Measurements from ENCODE around the gene IL18BP. TPM values are rescaled to one million over a fixed set of nuclear protein-coding genes. Genes with fewer than 3 reads are reported as not detected.

Gene IL18BP
- total and polyA plus RNA-seq, 2 of the 13 experiments (the other 11 are each of a cell fraction or from before 2014, with no cell fraction given): 4.1 to 12.8 TPM

DNA sequence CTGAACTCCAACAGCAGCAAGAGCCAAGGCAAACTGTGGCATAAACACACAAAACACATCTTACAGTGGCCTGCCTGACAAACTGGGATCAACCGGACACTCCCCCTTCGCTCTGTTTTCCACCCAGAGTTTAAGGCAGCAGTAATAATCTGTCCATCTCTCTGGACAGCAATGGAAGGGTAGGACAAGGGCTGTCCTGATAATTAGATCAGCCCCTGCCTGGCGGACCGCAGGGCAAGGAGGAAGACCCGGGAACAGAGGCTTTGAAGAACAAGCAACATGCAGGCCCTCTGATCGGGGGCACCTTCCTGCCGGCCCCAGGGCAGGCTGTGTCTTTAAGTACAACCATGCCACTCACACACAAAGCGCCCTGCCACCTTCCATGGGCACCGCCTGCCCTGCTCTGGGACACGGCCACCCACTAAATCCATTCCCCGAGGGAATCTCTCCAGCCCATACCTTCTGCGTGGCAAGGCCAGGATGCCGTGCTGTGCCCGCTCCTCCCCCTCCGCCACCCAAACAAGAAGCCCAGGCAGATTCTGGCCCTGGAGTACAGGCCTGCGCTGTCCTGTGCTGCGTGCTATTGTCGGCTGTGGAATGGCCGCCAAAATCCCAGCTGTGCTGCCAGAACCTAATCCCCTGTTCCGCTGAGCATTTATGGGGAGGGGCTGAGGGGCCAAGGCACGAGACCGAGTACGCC, 42.8 kb downstream of the IL18BP start (continued):
- 0 out of 2 replicates have a peak, but pooled peaks have one; percentile 14 for TF ChIP-seq ZNF646 (CRISPR knock-in tag; IDR thresholded peaks at IDR 0.05)
- TF ChIP-seq KLF16 (CRISPR knock-in tag; IDR thresholded peaks at IDR 0.05): peak in 1 of 2 experiments; percentile 24; a peak in 1 of 4 replicates
- peak; percentile 72 for TF ChIP-seq ZNF121 (CRISPR knock-in tag; IDR thresholded peaks at IDR 0.05)
- no peak for TF ChIP-seq ZNF34 (CRISPR knock-in tag; IDR thresholded peaks at IDR 0.05; ENCODE audit: borderline replicate concordance)
- TF ChIP-seq, protein P1, sequence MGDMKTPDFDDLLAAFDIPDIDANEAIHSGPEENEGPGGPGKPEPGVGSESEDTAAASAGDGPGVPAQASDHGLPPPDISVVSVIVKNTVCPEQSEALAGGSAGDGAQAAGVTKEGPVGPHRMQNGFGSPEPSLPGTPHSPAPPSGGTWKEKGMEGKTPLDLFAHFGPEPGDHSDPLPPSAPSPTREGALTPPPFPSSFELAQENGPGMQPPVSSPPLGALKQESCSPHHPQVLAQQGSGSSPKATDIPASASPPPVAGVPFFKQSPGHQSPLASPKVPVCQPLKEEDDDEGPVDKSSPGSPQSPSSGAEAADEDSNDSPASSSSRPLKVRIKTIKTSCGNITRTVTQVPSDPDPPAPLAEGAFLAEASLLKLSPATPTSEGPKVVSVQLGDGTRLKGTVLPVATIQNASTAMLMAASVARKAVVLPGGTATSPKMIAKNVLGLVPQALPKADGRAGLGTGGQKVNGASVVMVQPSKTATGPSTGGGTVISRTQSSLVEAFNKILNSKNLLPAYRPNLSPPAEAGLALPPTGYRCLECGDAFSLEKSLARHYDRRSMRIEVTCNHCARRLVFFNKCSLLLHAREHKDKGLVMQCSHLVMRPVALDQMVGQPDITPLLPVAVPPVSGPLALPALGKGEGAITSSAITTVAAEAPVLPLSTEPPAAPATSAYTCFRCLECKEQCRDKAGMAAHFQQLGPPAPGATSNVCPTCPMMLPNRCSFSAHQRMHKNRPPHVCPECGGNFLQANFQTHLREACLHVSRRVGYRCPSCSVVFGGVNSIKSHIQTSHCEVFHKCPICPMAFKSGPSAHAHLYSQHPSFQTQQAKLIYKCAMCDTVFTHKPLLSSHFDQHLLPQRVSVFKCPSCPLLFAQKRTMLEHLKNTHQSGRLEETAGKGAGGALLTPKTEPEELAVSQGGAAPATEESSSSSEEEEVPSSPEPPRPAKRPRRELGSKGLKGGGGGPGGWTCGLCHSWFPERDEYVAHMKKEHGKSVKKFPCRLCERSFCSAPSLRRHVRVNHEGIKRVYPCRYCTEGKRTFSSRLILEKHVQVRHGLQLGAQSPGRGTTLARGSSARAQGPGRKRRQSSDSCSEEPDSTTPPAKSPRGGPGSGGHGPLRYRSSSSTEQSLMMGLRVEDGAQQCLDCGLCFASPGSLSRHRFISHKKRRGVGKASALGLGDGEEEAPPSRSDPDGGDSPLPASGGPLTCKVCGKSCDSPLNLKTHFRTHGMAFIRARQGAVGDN (CRISPR knock-in tag; IDR thresholded peaks at IDR 0.05): peak; percentile 78
- TF ChIP-seq ZNF773 (CRISPR knock-in tag; IDR thresholded peaks at IDR 0.05; ENCODE audit: borderline replicate concordance): no peak
- 0 out of 2 replicates have a peak, but pooled peaks have one; percentile 13 for TF ChIP-seq TFE3 (CRISPR knock-in tag; IDR thresholded peaks at IDR 0.05)
- TF ChIP-seq ZNF317 (CRISPR knock-in tag; IDR thresholded peaks at IDR 0.05): 0 out of 2 replicates have a peak, but pooled peaks have one; percentile 16
- TF ChIP-seq GABPB1 (CRISPR knock-in tag; IDR thresholded peaks at IDR 0.05): peak; percentile 37; the same call in 1 of the 2 replicates
- 0 out of 2 replicates have a peak, but pooled peaks have one; percentile 8 for TF ChIP-seq ZNF264 (CRISPR knock-in tag; IDR thresholded peaks at IDR 0.05)
- TF ChIP-seq ZNF281 (CRISPR knock-in tag; IDR thresholded peaks at IDR 0.05; ENCODE audit: borderline replicate concordance): peak; percentile 36; the same call in 1 of the 2 replicates
- no peak for TF ChIP-seq ZNF235 (CRISPR knock-in tag; IDR thresholded peaks at IDR 0.05; ENCODE audit: borderline replicate concordance)
